GM12875 (cell line): ENCODE results near the gene ZCCHC4.

Experiments used
- H3K4me3 ChIP-seq: one replicate; pipeline ENCODE4 v1.5.1; 2011; ENCODE audit warnings: low read depth, low read length, control low read depth
- CTCF ChIP-seq: IDR thresholded peaks from 2 replicates; pipeline ENCODE4 v1.5.1; 2011; ENCODE audit warnings: low read depth, mild to moderate bottlenecking, control low read depth, inconsistent platforms, low read length, moderate library complexity, borderline replicate concordance; ENCODE audit not compliant: insufficient read depth

ZCCHC4 gene

DNA sequence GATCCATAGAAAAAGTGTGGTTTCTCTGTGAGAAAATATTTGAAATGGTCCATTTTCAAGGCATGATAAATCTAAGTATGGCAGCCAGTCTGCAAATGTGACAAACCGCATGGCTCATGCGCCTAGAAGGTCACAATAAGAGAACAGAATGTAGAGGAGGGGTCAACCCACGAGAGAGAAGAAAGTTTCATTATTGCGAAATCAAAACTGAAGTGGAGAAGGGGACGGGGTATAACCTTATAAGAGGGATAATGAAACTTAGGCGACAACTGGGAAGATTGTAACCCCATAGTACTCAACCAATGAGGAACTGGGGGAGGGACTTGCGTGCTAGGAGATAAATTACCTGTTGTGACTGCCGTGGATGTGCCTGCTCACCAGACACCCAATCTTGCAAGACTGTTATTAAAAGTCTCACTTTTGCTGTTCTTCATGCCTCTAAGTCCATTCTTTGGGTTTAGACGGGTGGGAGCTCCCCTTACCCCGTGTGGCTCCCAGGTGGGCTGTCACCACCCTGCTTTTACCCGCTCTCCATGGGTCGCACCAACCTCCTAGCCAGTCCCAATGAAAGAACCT, 21.3 kb upstream of the ZCCHC4 start:
- no peak for TF ChIP-seq CTCF

GRCh38 chr4:25297528-25298242, 14.9 kb upstream of the ZCCHC4 start:
- no peak for TF ChIP-seq CTCF
- H3K4me3 ChIP-seq, result no peak overlapping the region

More for the DNA sequence above, 21.3 kb upstream of the ZCCHC4 start:
- no peak overlapping the region for H3K4me3 ChIP-seq

- no peak for TF ChIP-seq CTCF
- H3K4me3 ChIP-seq, result no peak overlapping the region
These were observed 12.9 kb upstream of the ZCCHC4 start for GRCh38 chr4:25299476-25300203.

GRCh38 chr4:25301471-25301870, 11.1 kb upstream of the ZCCHC4 start:
- no peak for TF ChIP-seq CTCF
- no peak overlapping the region for H3K4me3 ChIP-seq

DNA sequence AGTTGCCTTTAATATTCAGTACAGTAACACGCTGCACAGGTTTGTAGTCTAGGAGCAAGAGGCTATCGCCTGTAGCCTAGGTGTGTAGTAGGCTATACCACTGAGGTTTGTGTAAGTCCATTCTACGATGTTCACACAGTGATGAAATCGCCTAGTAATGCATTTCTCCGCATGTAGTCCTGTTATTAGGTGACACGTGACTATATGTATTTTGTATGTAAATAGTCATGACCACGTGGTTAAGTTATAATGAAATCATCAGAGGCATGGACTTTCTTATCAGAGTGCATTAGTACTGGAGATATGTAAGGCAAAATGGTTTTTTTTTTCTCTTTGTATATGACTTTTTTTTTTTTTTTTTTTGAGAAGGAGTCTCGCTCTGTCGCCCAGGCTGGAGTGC, 9.9 kb upstream of the ZCCHC4 start:
- no peak overlapping the region for H3K4me3 ChIP-seq
- no peak for TF ChIP-seq CTCF

DNA sequence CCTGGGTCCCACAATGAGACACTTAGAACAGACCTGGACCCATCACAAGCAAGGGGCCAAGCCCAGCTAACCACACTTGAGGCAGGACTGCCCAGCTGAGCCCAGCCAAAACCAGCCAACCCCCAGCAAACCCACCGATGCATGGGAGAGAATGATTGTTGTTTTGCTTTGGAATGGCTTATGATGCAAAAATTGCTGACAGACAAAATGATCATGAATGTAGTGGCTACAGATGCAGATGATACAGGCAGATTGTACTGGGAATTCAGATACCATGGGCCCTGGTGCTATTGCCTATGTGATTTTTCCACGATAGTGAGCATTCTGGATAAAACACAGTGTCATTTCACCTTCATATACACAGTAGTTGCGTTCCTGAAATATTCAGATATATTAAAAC, 9.0 kb upstream of the ZCCHC4 start:
- no peak overlapping the region for H3K4me3 ChIP-seq
- TF ChIP-seq CTCF, result no peak
